ENCODE results near the gene GNB5. TPM values are rescaled to one million over a fixed set of nuclear protein-coding genes. Genes with fewer than 3 reads are reported as not detected.

Gene GNB5
- total RNA-seq, 2 experiments from 2014 or later: 14.5 to 16.2 TPM

DNA sequence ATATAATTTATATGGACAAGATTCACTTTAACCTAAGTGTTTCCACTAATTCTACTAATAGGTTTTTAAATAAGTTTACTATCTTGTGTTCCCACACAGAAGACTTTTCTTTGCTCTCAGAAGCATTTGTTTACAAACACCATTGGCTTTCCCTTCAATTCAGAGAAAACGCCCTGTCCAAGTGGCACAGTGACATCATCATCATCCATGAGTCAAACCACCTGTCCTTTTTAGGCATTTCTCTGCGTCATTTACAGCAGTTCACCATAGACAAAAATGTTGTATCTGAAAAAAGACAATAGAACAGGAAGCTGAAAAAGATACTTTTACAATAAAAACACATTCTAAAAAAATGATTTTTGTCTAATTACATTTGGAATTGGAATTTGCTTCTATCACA, 69.3 kb downstream of the GNB5 start:
- no peak overlapping the region for H3K27ac Mint-ChIP-seq
- no peaks in the 10 kb centered on the region for H3K36me3 Mint-ChIP-seq
- no peaks in the 10 kb centered on the region for H3K4me1 Mint-ChIP-seq
- no peak for DNase-seq
- no peaks in the 10 kb centered on the region for H3K27me3 Mint-ChIP-seq
- no peaks in the 10 kb centered on the region for H3K9me3 Mint-ChIP-seq
- H3K4me3 Mint-ChIP-seq: no peak overlapping the region

DNA sequence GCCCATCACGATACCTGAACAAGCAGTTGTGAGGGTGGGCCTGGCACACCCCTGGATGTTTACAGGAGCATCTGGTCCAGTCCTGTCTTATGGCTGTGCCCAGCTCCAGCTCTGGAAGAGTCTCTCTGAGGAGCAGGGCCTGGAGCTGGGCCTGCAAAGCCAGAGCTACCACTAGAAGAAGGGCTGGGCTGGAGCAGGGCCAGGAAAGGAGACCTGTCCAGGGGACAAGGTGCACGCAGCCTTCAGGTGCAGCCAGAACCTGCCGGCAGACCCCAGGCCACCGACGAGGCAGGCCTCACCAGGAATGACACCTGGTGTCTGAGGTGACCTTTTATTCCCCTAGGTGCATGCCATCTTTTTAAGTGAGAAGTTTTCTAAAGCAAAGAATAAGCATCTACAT, 70.2 kb downstream of the GNB5 start:
- no peaks in the 10 kb centered on the region for H3K27me3 Mint-ChIP-seq
- H3K9me3 Mint-ChIP-seq: no peaks in the 10 kb centered on the region
- no peak overlapping the region for H3K4me3 Mint-ChIP-seq
- H3K36me3 Mint-ChIP-seq: no peaks in the 10 kb centered on the region
- DNase-seq: no peak
- peaks cover 4% of the 10 kb centered on the region for H3K4me1 Mint-ChIP-seq
- H3K27ac Mint-ChIP-seq: no peak overlapping the region

DNA sequence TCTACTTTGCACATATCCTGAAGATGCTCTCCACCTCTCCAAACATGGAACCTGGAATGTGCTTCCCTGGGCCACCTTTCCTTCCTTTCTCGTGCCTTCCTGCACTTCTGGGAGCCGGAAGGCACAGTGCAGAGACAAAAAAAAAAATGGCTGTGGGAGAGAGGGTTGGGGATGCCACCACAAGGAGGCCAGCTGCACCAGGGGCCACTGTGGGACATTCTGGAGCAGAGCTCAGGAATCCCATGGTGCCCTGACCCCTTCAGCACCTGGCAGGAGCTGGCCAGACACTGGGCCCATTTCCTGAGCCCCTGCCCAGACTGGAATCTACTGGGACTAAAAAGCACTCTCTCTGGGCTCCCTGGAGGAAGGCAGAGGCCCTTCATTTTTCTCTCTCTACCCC, 70.7 kb downstream of the GNB5 start:
- no peaks in the 10 kb centered on the region for H3K36me3 Mint-ChIP-seq
- DNase-seq: no peak
- no peaks in the 10 kb centered on the region for H3K9me3 Mint-ChIP-seq
- H3K27ac Mint-ChIP-seq: no peak overlapping the region
- peaks cover 8% of the 10 kb centered on the region for H3K4me1 Mint-ChIP-seq
- H3K4me3 Mint-ChIP-seq: no peak overlapping the region
- no peaks in the 10 kb centered on the region for H3K27me3 Mint-ChIP-seq

DNA sequence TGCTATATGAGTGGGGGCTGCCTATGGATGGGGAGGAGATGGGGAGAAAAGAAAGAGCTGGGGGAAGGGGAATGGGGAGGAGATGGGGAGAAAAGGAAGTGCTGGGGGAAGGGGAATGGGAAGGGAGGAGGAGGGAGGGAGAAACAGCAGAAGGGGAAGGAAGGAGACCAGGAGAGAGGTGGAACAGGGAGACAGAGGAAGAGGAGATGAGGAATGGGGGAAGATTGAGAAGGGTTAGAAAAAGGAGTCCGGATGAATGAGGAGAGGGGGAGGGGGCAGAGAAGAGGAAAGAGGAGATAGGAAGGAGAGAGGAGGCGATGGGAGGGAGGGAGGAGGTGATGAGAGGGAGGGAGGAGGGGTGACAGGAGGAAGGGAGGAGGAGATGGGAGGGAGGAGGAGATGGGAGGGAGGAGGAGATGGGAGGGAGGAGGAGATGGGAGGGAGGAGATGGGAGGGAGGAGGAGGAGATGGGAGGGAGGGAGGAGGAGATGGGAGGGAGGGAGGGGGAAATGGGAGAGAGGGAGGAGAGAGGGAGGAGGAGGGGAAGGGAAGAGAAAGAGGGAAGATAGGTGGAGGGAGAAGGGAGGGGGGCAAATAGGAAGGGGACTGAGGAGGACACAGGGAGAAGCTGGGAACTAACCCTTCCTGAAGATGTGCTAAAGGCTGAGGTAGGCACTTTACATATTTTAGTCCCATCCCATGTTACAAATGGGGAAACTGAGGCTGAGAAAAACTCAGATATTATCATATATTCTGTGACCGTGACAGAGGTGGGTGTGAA, 72.0 kb downstream of the GNB5 start:
- Mint-ChIP-seq H3K27ac (no peak overlapping the region), H3K4me1 (peaks cover 8% of the 10 kb centered on the region), H3K36me3 (no peaks in the 10 kb centered on the region), H3K9me3 (no peaks in the 10 kb centered on the region), H3K27me3 (no peaks in the 10 kb centered on the region), H3K4me3 (no peak overlapping the region)
- no peak for DNase-seq

DNA sequence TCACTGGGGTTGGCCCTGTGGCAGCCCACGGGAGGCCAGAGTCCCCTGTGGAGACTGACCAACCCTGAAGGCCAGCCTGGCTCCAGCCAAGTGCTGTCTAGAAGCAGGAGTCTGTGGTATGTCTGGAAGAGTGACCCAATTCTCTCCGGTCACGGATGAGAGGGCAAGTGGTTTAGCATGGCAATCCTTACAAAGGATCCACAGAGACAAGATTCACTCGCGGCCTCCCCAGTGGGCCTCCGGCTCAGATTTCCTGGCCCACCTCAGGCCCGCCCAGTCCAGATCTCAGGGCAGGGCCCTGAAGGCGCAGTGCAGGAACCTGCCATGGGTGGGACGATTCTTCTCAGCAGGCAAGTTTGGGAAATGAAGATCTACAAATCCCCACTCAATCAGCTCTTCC, 73.6 kb downstream of the GNB5 start:
- Mint-ChIP-seq H3K27ac (no peak overlapping the region), H3K36me3 (no peaks in the 10 kb centered on the region), H3K9me3 (no peaks in the 10 kb centered on the region), H3K4me3 (no peak overlapping the region), H3K27me3 (no peaks in the 10 kb centered on the region), H3K4me1 (peaks cover 8% of the 10 kb centered on the region)
- no peak for DNase-seq

DNA sequence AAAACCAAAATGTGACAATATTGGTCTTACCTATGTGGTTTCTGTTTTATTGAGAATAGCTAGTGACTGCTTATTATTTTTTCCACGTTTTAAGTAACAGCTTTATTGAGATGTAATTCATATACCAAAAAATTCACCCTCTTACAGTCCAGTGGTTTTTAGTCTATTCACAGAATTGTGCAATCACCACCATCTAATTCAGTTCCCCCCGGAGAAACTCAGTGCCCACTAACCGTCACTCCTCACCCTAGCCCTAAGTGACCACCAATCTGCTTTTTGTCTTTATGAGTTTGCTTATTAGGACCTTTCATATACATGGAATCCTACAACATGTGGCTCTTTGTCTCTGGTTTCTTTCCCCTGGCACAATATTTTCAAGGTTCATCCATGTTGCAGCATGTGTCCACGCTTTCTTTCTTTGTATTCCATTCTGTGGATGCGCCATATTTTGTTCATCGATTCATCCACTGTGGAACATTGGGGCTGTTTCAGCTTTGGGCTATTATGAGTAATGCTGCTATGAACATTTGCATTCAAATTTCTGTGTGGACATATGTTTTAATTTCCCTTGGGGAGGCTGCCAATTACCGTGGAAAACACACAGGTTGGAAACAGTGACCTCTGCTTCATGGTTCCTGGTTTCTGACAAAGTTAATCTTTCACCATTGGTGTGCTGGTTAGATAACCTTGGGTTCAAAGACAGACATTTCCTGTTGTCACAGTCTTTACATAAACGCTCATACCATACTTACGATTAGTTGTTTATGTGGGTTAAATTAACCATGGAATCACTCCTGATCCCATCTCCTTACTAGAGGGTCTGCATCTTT, 75.4 kb downstream of the GNB5 start:
- peaks cover 8% of the 10 kb centered on the region for H3K4me1 Mint-ChIP-seq
- H3K36me3 Mint-ChIP-seq: no peaks in the 10 kb centered on the region
- no peak for DNase-seq
- H3K4me3 Mint-ChIP-seq: no peak overlapping the region
- H3K9me3 Mint-ChIP-seq: no peaks in the 10 kb centered on the region
- peaks cover 9% of the 10 kb centered on the region for H3K27me3 Mint-ChIP-seq
- H3K27ac Mint-ChIP-seq: no peak overlapping the region

DNA sequence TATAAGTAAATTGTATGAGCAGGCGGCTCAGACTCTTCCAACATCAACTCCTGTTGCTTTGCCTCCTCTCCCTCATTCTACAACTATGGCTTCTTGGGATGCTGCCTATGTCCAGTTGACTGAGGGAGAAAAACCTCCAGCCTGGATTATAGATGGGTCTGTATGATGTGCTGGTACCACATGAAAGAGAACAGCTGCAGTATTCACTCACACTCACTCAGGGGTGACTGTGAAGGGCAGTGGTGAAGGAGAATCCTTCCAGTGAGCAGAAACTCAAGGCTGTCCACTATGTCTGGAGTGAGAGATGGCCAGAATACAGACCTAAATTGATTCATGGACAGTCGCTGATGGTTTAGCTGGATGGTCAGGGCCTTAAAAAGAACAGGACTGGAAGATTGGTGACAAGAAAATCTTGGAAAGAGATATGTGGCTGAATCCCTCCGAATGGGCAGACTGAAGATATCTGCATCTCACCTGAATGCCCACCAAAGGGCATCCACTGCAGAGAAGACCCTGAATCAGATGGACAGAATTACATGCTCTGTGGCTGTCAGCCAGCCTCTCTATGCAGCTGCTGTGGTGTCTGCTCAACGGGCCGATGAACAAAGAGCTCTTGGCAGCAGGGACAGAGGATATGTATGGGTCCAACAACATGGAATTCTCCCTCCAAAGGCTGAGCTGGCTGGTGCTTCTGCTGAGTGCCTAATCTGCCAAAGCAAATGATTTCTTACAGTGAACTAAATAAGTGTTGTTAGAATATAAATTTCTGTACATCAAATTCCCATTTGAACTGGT, 76.7 kb downstream of the GNB5 start:
- H3K9me3 Mint-ChIP-seq: no peaks in the 10 kb centered on the region
- DNase-seq: no peak
- H3K27me3 Mint-ChIP-seq: peaks cover 22% of the 10 kb centered on the region
- H3K4me3 Mint-ChIP-seq: no peak overlapping the region
- no peak overlapping the region for H3K27ac Mint-ChIP-seq
- peaks cover 8% of the 10 kb centered on the region for H3K4me1 Mint-ChIP-seq
- H3K36me3 Mint-ChIP-seq: no peaks in the 10 kb centered on the region

DNA sequence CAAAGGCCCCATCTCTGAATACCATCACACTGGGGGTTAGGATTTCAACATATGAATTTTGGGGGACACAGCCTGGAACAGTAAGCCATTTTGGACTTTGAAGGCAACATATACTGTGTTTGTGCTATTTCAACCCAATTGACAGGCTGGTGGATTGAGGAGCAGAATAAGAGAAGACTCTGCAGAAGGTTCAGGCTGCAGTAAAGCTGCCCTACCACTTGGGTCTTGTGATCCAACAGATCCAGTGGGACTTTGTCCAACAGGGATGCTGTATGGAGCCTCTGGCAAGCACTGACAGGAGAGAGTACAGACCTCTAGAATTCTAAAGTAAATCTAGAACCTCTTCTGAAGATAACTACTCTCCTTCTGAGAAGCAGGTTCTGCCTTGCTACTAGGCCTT, 77.5 kb downstream of the GNB5 start:
- Mint-ChIP-seq H3K36me3 (no peaks in the 10 kb centered on the region), H3K4me3 (no peak overlapping the region), H3K27me3 (peaks cover 27% of the 10 kb centered on the region), H3K4me1 (peaks cover 8% of the 10 kb centered on the region), H3K9me3 (no peaks in the 10 kb centered on the region), H3K27ac (no peak overlapping the region)
- no peak for DNase-seq

DNA sequence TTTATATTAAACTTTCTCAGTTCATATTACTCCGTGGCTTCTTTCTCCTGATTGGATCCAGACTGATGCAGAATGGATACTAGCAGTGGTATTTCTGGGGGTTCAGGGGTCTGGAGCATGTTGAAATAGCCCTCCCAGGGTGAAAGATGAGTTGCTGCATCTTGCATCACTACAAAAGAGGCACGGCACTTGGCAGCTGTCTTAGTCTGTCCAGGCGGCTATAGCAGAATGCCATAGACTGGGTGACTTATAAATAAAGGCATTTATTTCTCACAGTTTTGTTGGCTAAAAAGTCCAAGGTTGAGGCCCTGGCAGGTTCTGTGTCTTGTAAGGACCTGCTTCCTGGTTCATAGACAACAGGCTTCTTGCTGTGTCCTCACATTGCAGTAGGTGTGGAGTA, 78.0 kb downstream of the GNB5 start:
- Mint-ChIP-seq H3K4me3 (no peak overlapping the region), H3K27ac (no peak overlapping the region), H3K36me3 (no peaks in the 10 kb centered on the region), H3K27me3 (peaks cover 30% of the 10 kb centered on the region), H3K9me3 (no peaks in the 10 kb centered on the region), H3K4me1 (peaks cover 8% of the 10 kb centered on the region)
- DNase-seq: no peak

DNA sequence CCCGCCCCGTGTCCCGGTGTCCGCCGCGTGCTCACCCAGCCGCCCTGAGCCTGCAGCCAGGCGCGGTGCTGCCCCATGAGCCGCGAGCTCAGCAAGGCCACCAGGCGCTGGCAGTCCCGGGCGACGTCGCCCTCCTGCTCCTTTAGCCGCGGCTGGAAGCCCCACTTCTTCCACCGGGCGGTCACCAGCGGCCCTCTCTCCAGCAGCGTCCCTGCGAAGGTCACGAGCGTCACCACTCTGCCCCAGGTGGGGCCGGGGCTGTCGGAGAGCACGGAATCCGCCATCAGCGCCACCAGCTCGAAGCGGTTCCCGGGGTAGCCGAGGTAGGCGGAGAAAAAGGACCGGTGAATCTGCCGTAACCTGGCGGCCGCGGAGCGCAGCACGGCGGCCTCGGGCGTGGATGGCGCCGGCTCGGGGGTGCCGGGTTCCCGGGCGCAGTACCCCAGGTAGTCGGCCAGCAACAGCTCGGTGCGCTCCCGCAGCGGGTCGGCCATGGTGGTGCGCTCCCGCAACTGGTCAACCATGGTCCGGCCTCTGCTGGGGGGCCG, 78.9 kb downstream of the GNB5 start:
- peak overlapping the region; percentile 63 for H3K4me3 Mint-ChIP-seq
- peaks cover 8% of the 10 kb centered on the region for H3K4me1 Mint-ChIP-seq
- H3K36me3 Mint-ChIP-seq: no peaks in the 10 kb centered on the region
- peaks cover 34% of the 10 kb centered on the region for H3K27me3 Mint-ChIP-seq
- no peaks in the 10 kb centered on the region for H3K9me3 Mint-ChIP-seq
- DNase-seq: peak; percentile 57
- no peak overlapping the region for H3K27ac Mint-ChIP-seq

DNA sequence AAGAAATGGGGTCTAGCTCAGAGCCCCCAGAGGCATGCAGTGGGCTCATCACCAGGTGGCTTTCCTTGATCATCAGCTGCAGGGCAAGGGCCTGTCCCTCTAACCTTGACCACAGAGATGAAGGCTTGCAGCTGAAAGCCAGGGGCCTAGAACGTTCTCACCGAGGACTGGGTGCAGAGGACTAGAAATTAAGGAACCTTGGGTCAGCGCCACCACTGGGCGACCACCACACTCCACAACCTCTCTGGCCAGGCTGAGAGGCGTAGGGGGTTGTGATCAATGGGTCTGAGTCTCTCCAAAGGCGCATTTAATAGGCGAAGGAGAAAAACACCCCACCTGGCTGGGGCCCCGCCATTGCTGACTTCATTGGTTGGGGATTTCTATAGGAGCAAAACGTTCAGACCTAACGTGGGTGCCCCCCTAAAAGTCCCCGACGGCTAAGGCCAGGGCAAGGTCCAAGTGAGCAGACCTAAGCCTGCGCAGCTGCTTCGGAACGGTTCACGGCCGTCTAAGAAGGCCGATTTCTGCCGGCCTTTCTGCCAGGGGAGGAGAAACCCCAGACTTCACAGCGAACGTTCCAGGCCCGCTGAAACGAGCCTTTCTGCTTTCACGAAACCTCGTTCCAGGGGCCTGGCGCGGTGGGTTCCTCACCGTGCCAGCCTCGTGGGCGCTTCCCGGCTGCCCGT, 79.5 kb downstream of the GNB5 start:
- H3K9me3 Mint-ChIP-seq: no peaks in the 10 kb centered on the region
- H3K4me3 Mint-ChIP-seq: no peak overlapping the region
- H3K36me3 Mint-ChIP-seq: no peaks in the 10 kb centered on the region
- DNase-seq: no peak
- H3K27me3 Mint-ChIP-seq: peaks cover 34% of the 10 kb centered on the region
- H3K4me1 Mint-ChIP-seq: peaks cover 8% of the 10 kb centered on the region
- no peak overlapping the region for H3K27ac Mint-ChIP-seq

DNA sequence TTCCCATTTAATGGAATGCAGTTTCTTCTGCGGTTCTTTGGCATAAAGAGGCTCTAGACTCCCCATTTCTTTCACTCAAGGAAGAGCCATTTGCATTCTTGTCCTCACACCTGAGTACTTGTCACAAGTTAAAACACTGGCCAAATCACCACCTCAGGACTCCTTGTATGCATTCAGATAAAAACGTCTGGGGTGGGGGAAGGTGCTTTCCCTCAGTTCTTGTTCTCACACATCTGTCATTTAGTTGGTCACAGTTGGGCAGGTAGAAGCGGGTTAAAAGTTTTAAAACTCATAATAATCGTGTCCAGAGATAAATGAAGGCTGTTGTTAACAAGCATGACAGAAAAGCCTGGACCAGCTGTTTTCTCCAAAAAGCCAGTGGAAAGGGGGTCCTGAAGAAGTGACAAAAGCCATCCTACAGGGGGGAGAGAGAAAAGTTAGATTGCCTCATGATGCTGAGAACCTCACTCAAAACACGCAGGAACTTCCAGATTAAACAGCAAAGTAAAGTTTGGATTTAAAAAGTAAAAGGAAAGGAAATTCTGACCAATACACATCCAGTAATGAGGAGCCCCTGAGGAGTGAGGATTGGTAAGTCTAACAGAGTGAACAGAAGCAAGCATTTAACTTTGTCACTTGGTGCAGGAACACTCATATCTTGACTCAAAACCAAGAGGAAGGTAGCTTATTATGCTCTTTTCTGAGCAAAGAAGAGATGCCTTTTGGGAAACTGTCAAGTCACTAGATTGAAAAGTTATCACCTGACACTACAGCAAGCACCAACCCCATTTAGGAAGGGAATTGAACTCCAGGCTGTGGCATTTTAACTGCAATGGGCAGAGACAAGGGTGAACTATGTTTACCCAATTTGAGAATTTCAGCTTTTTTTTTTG, 81.4 kb downstream of the GNB5 start:
- Mint-ChIP-seq H3K4me3 (no peak overlapping the region), H3K9me3 (no peaks in the 10 kb centered on the region), H3K27ac (no peak overlapping the region), H3K27me3 (peaks cover 34% of the 10 kb centered on the region), H3K36me3 (no peaks in the 10 kb centered on the region), H3K4me1 (no peaks in the 10 kb centered on the region)
- no peak for DNase-seq

DNA sequence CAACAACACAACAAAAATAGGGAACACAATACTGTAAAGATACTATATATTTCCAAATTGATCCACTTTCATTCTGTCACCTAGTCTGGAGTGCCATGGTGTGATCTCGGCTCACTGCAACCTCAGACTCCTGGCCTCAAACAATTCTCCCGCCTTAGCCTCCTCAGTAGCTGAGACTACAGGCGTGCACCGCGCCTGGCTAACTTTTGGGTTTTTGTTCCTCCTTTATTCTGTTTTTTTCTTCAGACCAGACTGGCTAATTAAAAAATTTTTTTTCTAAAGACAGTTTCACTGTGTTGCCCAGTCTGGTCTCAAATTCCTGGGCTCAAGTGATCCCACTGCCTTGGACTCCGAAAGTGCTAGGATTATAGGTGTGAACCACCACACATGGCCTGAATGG, 84.0 kb downstream of the GNB5 start:
- Mint-ChIP-seq H3K4me1 (no peaks in the 10 kb centered on the region), H3K27me3 (peaks cover 38% of the 10 kb centered on the region), H3K27ac (no peak overlapping the region), H3K4me3 (no peak overlapping the region), H3K36me3 (no peaks in the 10 kb centered on the region), H3K9me3 (no peaks in the 10 kb centered on the region)
- no peak for DNase-seq

DNA sequence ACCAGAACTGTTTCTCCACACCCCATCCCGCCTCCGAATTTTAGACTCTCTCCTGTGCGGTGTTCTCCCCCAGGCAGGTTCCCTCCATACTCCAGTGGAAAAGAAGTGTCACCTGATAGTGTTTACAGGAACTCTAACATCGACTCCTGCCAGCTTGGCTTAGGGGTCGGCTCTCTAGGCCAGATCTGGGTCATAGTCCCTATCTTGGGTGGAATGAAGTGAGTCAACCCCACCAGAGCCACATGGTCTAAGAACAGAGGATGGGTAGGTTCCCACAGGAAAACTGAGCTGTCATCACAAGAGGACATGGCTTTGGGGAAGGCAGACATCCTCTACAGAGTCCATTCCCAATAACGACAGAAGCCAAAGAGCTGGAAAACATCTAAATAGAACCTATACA, 84.6 kb downstream of the GNB5 start:
- Mint-ChIP-seq H3K4me1 (no peaks in the 10 kb centered on the region), H3K9me3 (no peaks in the 10 kb centered on the region), H3K4me3 (no peak overlapping the region), H3K27ac (no peak overlapping the region), H3K36me3 (no peaks in the 10 kb centered on the region), H3K27me3 (peaks cover 37% of the 10 kb centered on the region)
- DNase-seq: no peak
